ENCODE data around the gene KIFC1. TPM values are rescaled to one million over a fixed set of nuclear protein-coding genes. Genes with fewer than 3 reads are reported as not detected.

The KIFC1 gene
- total RNA-seq, 2 donors from 2014 or later: 15.8 to 74.6 TPM

- Histone ChIP-seq H3K27ac (no peak overlapping the region), H3K4me1 (no peaks in the 10 kb centered on the region), H3K4me3 (no peak overlapping the region), H3K36me3 (no peaks in the 10 kb centered on the region), H3K9me3 (no peaks in the 10 kb centered on the region), H3K9ac (ENCODE audit: low read depth in 2 of 2, low read length in 2 of 2) (no peak overlapping the region), H3K27me3 (no peaks in the 10 kb centered on the region)
- intact Hi-C loops (cut with DNase I): no loop called here
- DNase-seq: no peak
- no peak for TF ChIP-seq CTCF (IDR thresholded peaks at IDR 0.05)
Measured at GRCh38 chr6:33407132-33407718, 15.6 kb downstream of the KIFC1 start.

- Histone ChIP-seq H3K36me3 (peaks cover 4% of the 10 kb centered on the region), H3K27ac (peak overlapping the region; percentile 93), H3K27me3 (no peaks in the 10 kb centered on the region), H3K9me3 (no peaks in the 10 kb centered on the region), H3K4me3 (peak overlapping the region; percentile 88), H3K4me1 (no peaks in the 10 kb centered on the region), H3K9ac (ENCODE audit: low read depth in 2 of 2, low read length in 2 of 2) (peak overlapping the region; percentile 69 to 72)
- intact Hi-C loops (cut with DNase I): loop anchor here (10.0 kb wide), 1 partner anchor 95 kb away; the partner anchor contains the start of genes TAPBP and ZBTB22
- no peak for TF ChIP-seq CTCF (IDR thresholded peaks at IDR 0.05)
- DNase-seq: peak; percentile 98
Measured at GRCh38 chr6:33410050-33410710, 18.6 kb downstream of the KIFC1 start.

- Histone ChIP-seq H3K36me3 (peaks cover 4% of the 10 kb centered on the region), H3K4me3 (peak within 1 kb of the TSS; percentile 88), H3K27me3 (no peaks in the 10 kb centered on the region), H3K27ac (peak within 1 kb of the TSS; percentile 93), H3K9me3 (no peaks in the 10 kb centered on the region), H3K4me1 (peaks cover under 1% of the 10 kb centered on the region), H3K9ac (ENCODE audit: low read depth in 2 of 2, low read length in 2 of 2) (peak within 1 kb of the TSS; percentile 78 to 89)
- intact Hi-C loops (cut with DNase I): loop anchor here (10.0 kb wide), 1 partner anchor 96 kb away; the partner anchor contains the start of genes TAPBP and ZBTB22
- peak; percentile 67 for DNase-seq
- no peak for TF ChIP-seq CTCF (IDR thresholded peaks at IDR 0.05)
Measured at GRCh38 chr6:33410711-33411631, 19.3 kb downstream of the KIFC1 start, which contains the start of gene PHF1. Gene PHF1, plus strand, starts transcription at chr6:33411014. Its CDS starts 1,250 bp downstream, at chr6:33412264.

GRCh38 chr6:33411632-33412005 lies 20.0 kb downstream of the KIFC1 start:
- Histone ChIP-seq H3K9ac (ENCODE audit: low read depth in 2 of 2, low read length in 2 of 2) (peak overlapping the region; percentile 78 to 89), H3K27me3 (no peaks in the 10 kb centered on the region), H3K36me3 (peaks cover 4% of the 10 kb centered on the region), H3K4me1 (peaks cover 7% of the 10 kb centered on the region), H3K27ac (peak overlapping the region; percentile 93), H3K4me3 (peak overlapping the region; percentile 88), H3K9me3 (no peaks in the 10 kb centered on the region)
- intact Hi-C loops (cut with DNase I): loop anchor here (10.0 kb wide), 1 partner anchor 97 kb away; the partner anchor contains the start of genes TAPBP and ZBTB22
- no peak for DNase-seq
- TF ChIP-seq CTCF (IDR thresholded peaks at IDR 0.05): no peak
